ENCODE measurements around the gene MCOLN1.

DNA sequence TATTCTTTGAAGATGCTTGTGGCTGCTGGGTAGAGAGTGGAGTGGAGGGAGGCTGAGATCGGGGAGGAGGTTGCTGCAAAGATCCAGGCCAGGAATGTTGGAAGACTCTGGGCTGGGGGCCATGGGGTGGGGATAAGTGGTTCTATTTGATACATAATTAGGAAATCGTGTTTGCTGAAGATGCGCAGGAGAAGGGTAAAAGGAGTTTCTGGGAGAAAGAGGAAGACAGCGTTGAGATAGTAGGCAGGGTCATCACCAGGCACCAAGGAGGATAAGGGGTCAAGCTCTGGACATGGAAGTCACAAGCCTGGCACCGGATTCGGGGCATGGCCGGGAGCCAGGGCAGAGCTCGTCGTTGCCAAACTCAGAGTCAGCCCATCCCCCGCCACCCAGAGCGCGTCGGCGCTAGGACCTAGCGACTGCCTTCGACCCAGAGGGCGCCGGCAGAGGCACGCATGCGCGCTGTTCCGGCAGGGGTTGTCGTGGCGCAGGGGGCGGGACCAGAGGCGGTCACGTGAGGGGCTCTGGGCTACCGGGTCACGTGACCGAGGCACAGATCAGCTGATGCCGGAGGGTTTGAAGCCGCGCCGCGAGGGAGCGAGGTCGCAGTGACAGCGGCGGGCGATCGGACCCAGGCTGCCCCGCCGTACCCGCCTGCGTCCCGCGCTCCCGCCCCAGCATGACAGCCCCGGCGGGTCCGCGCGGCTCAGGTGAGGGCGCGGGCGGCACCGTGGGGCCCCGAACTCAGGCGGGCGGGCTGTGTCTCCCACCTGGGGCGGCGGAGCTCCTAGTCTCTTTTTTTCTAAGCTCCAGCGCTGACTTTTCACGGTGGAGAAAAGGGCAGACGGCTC, at the start of gene MCOLN1:
- TF ChIP-seq, protein P1, sequence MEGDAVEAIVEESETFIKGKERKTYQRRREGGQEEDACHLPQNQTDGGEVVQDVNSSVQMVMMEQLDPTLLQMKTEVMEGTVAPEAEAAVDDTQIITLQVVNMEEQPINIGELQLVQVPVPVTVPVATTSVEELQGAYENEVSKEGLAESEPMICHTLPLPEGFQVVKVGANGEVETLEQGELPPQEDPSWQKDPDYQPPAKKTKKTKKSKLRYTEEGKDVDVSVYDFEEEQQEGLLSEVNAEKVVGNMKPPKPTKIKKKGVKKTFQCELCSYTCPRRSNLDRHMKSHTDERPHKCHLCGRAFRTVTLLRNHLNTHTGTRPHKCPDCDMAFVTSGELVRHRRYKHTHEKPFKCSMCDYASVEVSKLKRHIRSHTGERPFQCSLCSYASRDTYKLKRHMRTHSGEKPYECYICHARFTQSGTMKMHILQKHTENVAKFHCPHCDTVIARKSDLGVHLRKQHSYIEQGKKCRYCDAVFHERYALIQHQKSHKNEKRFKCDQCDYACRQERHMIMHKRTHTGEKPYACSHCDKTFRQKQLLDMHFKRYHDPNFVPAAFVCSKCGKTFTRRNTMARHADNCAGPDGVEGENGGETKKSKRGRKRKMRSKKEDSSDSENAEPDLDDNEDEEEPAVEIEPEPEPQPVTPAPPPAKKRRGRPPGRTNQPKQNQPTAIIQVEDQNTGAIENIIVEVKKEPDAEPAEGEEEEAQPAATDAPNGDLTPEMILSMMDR (optimal IDR thresholded peaks at IDR 0.05 in 1 of 3, IDR thresholded peaks at IDR 0.05 in 1 of 3, conservative IDR thresholded peaks at IDR 0.05 in 1 of 3; ENCODE audit: extremely low read depth in 1 of 3, insufficient read depth in 2 of 3, low read length in 3 of 3), result no peak
- TF ChIP-seq EZH2 (IDR thresholded peaks at IDR 0.05; ENCODE audit: low read length), result no peak

Measured in keratinocyte (primary cell).